ENCODE measurements around the gene RAX. TPM values are rescaled to one million over a fixed set of nuclear protein-coding genes. Genes with fewer than 3 reads are reported as not detected.

The RAX gene
- total RNA-seq, 1 donor from 2014 or later, result not detected

DNA sequence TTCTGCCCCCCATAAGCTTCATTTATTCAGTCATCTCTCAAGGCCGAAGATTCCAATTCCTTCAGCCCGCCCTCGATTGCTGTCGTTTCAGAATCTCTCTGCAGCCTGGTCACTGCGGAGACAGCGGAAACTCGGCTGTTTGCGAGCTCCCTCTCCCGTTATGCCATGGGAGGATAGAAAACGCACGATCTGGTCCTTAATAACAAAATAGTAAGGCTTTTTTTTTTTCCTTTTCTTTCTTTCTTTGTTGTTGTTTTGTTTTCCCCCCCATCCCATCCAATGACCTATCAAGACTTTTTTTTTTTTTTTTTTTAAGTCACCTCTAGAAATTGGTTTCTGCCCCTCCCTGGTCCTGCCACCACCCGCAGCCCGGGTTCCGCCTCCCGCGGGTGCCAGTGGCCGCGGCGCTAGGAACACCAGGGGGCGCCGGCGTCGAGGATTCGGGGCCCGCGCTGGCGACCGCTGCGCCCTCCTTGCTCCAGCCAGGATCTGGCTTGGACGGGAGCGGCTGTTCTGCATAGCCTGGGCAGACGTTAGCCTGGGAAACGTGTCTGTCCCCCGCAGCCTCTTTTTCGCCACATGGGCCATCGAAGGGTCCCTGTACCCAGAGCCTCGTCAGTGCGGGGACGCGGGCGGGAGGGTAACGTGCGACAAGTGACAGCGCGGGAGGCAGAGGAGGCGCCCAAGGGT is 35.1 kb upstream of the RAX start:
- H3K36me3 ChIP-seq, result no peaks in the 10 kb centered on the region
- no peak for DNase-seq (ENCODE audit: extremely low spot score in 2 of 2)

DNA sequence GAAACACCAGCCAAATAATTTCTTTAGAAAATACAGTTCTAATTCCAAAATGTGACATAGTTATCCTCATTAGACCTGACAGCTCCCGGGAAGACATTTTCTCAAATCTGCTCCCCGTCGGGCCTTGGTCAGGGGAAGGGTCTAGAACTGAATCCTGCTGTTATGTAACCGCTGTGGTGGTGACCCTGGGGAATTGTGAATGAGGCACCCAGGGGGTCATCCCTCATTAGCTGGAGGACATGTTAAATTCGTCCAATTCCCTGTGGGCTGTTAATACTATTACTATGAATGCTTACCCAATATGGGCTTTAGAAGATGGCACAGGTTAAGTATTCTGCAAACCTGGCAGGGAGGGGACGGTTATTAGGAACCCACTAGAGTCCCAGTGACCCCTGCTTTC is 33.4 kb upstream of the RAX start:
- H3K9me3 ChIP-seq, result no peaks in the 10 kb centered on the region
- no peak for DNase-seq (ENCODE audit: extremely low spot score in 2 of 2)
- no peak for TF ChIP-seq POLR2A (IDR thresholded peaks at IDR 0.05)
- no peak for TF ChIP-seq POLR2AphosphoS5 (IDR thresholded peaks at IDR 0.05; ENCODE audit: insufficient read depth in 1 of 2, low read depth in 1 of 2)
- TF ChIP-seq, protein P1, sequence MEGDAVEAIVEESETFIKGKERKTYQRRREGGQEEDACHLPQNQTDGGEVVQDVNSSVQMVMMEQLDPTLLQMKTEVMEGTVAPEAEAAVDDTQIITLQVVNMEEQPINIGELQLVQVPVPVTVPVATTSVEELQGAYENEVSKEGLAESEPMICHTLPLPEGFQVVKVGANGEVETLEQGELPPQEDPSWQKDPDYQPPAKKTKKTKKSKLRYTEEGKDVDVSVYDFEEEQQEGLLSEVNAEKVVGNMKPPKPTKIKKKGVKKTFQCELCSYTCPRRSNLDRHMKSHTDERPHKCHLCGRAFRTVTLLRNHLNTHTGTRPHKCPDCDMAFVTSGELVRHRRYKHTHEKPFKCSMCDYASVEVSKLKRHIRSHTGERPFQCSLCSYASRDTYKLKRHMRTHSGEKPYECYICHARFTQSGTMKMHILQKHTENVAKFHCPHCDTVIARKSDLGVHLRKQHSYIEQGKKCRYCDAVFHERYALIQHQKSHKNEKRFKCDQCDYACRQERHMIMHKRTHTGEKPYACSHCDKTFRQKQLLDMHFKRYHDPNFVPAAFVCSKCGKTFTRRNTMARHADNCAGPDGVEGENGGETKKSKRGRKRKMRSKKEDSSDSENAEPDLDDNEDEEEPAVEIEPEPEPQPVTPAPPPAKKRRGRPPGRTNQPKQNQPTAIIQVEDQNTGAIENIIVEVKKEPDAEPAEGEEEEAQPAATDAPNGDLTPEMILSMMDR (IDR thresholded peaks at IDR 0.05), result no peak
- no peak overlapping the region for H3K27ac ChIP-seq
- H3K36me3 ChIP-seq, result no peaks in the 10 kb centered on the region
- intact Hi-C loops (cut with DNase I), result loop anchor here (10.0 kb wide), 1 partner anchor 88 kb away; no protein-coding TSS in a partner anchor
- peaks cover 5% of the 10 kb centered on the region for H3K4me1 ChIP-seq
- no peaks in the 10 kb centered on the region for H3K27me3 ChIP-seq
- H3K4me3 ChIP-seq, result no peak overlapping the region

More for the DNA sequence above, 35.1 kb upstream of the RAX start:
- no peak for TF ChIP-seq POLR2AphosphoS5 (IDR thresholded peaks at IDR 0.05; ENCODE audit: insufficient read depth in 1 of 2, low read depth in 1 of 2)
- TF ChIP-seq, protein P1 (IDR thresholded peaks at IDR 0.05), result peak; percentile 58 to 76 (median 60)
- TF ChIP-seq POLR2A (IDR thresholded peaks at IDR 0.05), result no peak
- H3K27me3 ChIP-seq, result no peaks in the 10 kb centered on the region
- intact Hi-C loops (cut with DNase I), result loop anchor here (10.0 kb wide), 1 partner anchor 86 kb away; no protein-coding TSS in a partner anchor
- no peak overlapping the region for H3K27ac ChIP-seq
- H3K4me3 ChIP-seq, result peak overlapping the region; percentile 11 to 33
- peaks cover 5% of the 10 kb centered on the region for H3K4me1 ChIP-seq
- H3K9me3 ChIP-seq, result no peaks in the 10 kb centered on the region

DNA sequence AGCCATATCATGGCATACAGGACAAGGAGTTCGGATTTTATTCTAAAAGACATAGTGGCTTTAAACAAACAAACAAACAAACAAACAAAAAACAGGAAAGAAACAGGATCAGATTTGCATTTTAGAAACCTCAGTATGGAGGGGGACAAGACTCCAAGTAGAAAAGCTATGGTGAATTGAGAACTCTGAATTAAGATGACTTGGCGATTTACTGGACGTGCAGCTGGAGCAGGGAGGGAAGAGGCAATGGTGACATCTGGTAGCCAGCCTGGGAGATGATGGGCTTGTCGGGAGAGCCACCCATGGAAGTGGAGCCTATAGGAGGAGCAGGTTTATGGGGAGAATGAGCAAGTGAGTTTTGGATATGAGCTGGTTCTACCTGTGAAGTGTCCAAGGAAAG is 32.0 kb upstream of the RAX start:
- Histone ChIP-seq H3K27ac (no peak overlapping the region), H3K9me3 (no peaks in the 10 kb centered on the region), H3K36me3 (no peaks in the 10 kb centered on the region), H3K27me3 (no peaks in the 10 kb centered on the region), H3K4me3 (no peak overlapping the region), H3K4me1 (peaks cover 5% of the 10 kb centered on the region)
- TF ChIP-seq, protein P1 (IDR thresholded peaks at IDR 0.05), result no peak
- no peak for TF ChIP-seq POLR2AphosphoS5 (IDR thresholded peaks at IDR 0.05; ENCODE audit: insufficient read depth in 1 of 2, low read depth in 1 of 2)
- no peak for TF ChIP-seq POLR2A (IDR thresholded peaks at IDR 0.05)
- DNase-seq (ENCODE audit: extremely low spot score in 2 of 2), result no peak
- intact Hi-C loops (cut with DNase I), result loop anchor here (10.0 kb wide), 1 partner anchor 90 kb away; no protein-coding TSS in a partner anchor

DNA sequence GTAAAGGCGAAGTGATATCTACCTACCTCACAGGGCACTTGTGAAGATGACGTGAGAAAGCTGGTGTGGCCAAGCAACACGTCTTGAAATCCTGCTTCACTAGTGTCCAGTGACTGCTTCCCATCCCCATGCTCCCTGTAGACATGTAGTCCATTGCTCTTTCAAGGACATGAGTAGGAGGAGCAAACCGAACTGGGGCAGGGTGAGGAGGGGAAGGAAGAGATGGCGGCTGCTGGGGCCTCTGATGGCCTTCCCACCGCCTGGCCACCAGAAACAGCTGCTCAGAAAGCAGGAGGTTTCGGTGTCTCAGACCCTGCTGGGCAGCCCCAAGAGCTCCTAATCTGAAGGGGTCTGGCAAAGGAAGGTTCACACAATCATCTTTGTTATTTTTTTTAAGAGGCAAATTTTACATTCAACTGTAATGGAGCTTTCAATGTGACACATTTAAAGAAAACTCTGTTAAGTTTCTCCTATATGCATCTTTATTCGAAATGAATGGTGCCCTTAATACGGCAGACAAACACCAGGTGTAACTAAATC is 30.5 kb upstream of the RAX start:
- intact Hi-C loops (cut with DNase I), result loop anchor here (10.0 kb wide), 1 partner anchor 91 kb away; no protein-coding TSS in a partner anchor
- H3K4me1 ChIP-seq, result peaks cover 5% of the 10 kb centered on the region
- H3K4me3 ChIP-seq, result no peak overlapping the region
- H3K27ac ChIP-seq, result no peak overlapping the region
- DNase-seq (ENCODE audit: extremely low spot score in 2 of 2), result no peak
- TF ChIP-seq POLR2AphosphoS5 (IDR thresholded peaks at IDR 0.05; ENCODE audit: insufficient read depth in 1 of 2, low read depth in 1 of 2) (no peak), POLR2A (IDR thresholded peaks at IDR 0.05) (no peak)
- TF ChIP-seq, protein P1 (IDR thresholded peaks at IDR 0.05), result no peak
- H3K27me3 ChIP-seq, result no peaks in the 10 kb centered on the region
- H3K9me3 ChIP-seq, result no peaks in the 10 kb centered on the region
- H3K36me3 ChIP-seq, result no peaks in the 10 kb centered on the region

DNA sequence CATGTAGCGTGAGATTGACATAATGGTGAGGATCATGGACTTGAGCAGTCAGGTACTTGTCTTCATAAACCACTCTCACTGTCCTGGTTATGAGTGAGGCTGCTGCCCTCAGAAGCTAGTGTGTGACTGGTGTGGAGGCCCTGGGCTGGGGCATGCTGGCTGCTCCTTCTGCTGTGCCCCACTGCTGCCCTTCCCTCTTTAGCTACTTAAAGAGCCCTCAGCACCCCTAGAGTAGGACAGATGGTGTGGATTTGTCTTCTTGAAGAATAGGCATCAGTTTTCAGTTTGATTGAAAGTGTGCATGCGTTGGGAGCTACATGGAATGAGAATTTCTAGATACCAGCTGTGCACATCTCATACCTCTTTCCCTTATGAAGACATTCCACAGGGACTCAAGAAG is 29.8 kb upstream of the RAX start:
- TF ChIP-seq POLR2A (IDR thresholded peaks at IDR 0.05) (no peak), POLR2AphosphoS5 (IDR thresholded peaks at IDR 0.05; ENCODE audit: insufficient read depth in 1 of 2, low read depth in 1 of 2) (no peak)
- TF ChIP-seq, protein P1 (IDR thresholded peaks at IDR 0.05), result no peak
- intact Hi-C loops (cut with DNase I), result loop anchor here (10.0 kb wide), 1 partner anchor 92 kb away; no protein-coding TSS in a partner anchor

More for the DNA sequence above, 29.8 kb upstream of the RAX start:
- no peak overlapping the region for H3K4me3 ChIP-seq
- peaks cover 1% of the 10 kb centered on the region for H3K4me1 ChIP-seq
- H3K27ac ChIP-seq, result no peak overlapping the region
- H3K36me3 ChIP-seq, result no peaks in the 10 kb centered on the region
- no peaks in the 10 kb centered on the region for H3K9me3 ChIP-seq
- H3K27me3 ChIP-seq, result no peaks in the 10 kb centered on the region
- no peak for DNase-seq (ENCODE audit: extremely low spot score in 2 of 2)
